HepG2 (cell line): ENCODE measurements around the gene MAPK8IP3. TPM values are rescaled to one million over a fixed set of nuclear protein-coding genes. Genes with fewer than 3 reads are reported as not detected.

Experiments
- AGO2 ChIP-seq: fragments of 200-400 bp; formaldehyde crosslinking; optimal IDR thresholded peaks from 2 replicates; pipeline ENCODE3; 2017; ENCODE audit warnings: mild to moderate bottlenecking, low read depth, low read length, moderate library complexity
- MATR3 ChIP-seq: sonication (generic); formaldehyde crosslinking; IDR thresholded peaks from 2 replicates; pipeline ENCODE4 v1.4.0; 2020; ENCODE audit warnings: missing genetic modification reagents
- PHF8 ChIP-seq: sonication (generic); formaldehyde crosslinking; IDR thresholded peaks from 2 replicates; pipeline ENCODE4 v1.5.0; 2020; ENCODE audit warnings: missing genetic modification reagents
- SOX13 ChIP-seq, 3 experiments: fragments of 450-650 bp in 1 of 3; sonication (generic) in 1 of 3; formaldehyde crosslinking in 1 of 3; IDR thresholded peaks in 2 of 3; conservative IDR thresholded peaks in 1 of 3; 2 replicates each; pipeline versions ENCODE4 v1.5.0 to v1.6.1; 2016 to 2020; ENCODE audit warnings: antibody characterized with exemption in 1 of 3, mild to moderate bottlenecking in 1 of 3, missing compliant biosample characterization in 1 of 3, missing genetic modification reagents in 1 of 3, moderate library complexity in 1 of 3
- TRIM24 ChIP-seq: sonication (generic); formaldehyde crosslinking; IDR thresholded peaks from 2 replicates; pipeline ENCODE4 v1.8.0; 2022; ENCODE audit warnings: mild to moderate bottlenecking, missing genetic modification reagents
- ZFP36L1 ChIP-seq: sonication (generic); formaldehyde crosslinking; IDR thresholded peaks from 2 replicates; pipeline ENCODE4 v1.8.0; 2022; ENCODE audit warnings: mild to moderate bottlenecking, missing genetic modification reagents, moderate library complexity
- ZNF367 ChIP-seq: sonication (generic); formaldehyde crosslinking; IDR thresholded peaks from 2 replicates; pipeline ENCODE4 v1.4.0; 2020; ENCODE audit warnings: missing genetic modification reagents, borderline replicate concordance
- ZNF496 ChIP-seq: sonication (generic); formaldehyde crosslinking; IDR thresholded peaks from 2 replicates; pipeline ENCODE4 v1.8.1; 2023; ENCODE audit warnings: mild to moderate bottlenecking, moderate library complexity, missing genetic modification reagents; ENCODE audit not compliant: insufficient replicate concordance
- ZNF558 ChIP-seq: sonication (generic); formaldehyde crosslinking; IDR thresholded peaks from 2 replicates; pipeline ENCODE4 v1.9.0; 2022; ENCODE audit warnings: mild to moderate bottlenecking, missing genetic modification reagents, borderline replicate concordance
- ZNF724P ChIP-seq: sonication (generic); formaldehyde crosslinking; IDR thresholded peaks from 2 replicates; pipeline ENCODE4 v1.8.0; 2022; ENCODE audit warnings: missing genetic modification reagents, borderline replicate concordance
- ZNF772 ChIP-seq: sonication (generic); formaldehyde crosslinking; IDR thresholded peaks from 2 replicates; pipeline ENCODE4 v1.5.0; 2020; ENCODE audit warnings: mild to moderate bottlenecking, missing genetic modification reagents
- ZSCAN25 ChIP-seq: sonication (generic); formaldehyde crosslinking; IDR thresholded peaks from 2 replicates; pipeline ENCODE4 v1.8.0; 2022; ENCODE audit warnings: mild to moderate bottlenecking, missing genetic modification reagents
- polyA plus RNA-seq, 8 experiments: library from polyadenylated mRNA; depleted of rRNA in 3 of 8; stranded (reverse) in 7 of 8; unstranded in 1 of 8; fragments of >200 nt; fragmentation: Illumina TruSeq in 4 of 8; extraction: Trizol in 4 of 8; gene quantifications; 2 replicates each; pipeline versions ENCODE4 v1.2.1 to v1.2.3, GENCODE V29; 2011 to 2016; ENCODE audit warnings: low read depth in 4 of 8, missing spikeins in 1 of 8, mixed read lengths in 1 of 8; ENCODE audit not compliant: insufficient read depth in 1 of 8
- total RNA-seq, 5 experiments: library from RNA; depleted of rRNA; stranded (reverse); fragments of >200 nt; fragmentation: Illumina TruSeq; extraction: Trizol; gene quantifications; 2 replicates each; pipeline ENCODE4 v1.2.3, GENCODE V29; 2016; ENCODE audit warnings: low read depth in 1 of 5
- TF ChIP-seq, protein P1 (sequence below): sonication (generic); formaldehyde crosslinking; IDR thresholded peaks from 2 replicates; pipeline ENCODE4 v1.4.0; 2020; ENCODE audit warnings: missing genetic modification reagents, borderline replicate concordance
- TF ChIP-seq, protein P2 (sequence below): sonication (generic); formaldehyde crosslinking; IDR thresholded peaks from 2 replicates; pipeline ENCODE4 v1.5.0; 2020; ENCODE audit warnings: missing genetic modification reagents, mild to moderate bottlenecking, borderline replicate concordance
- TF ChIP-seq, protein P3 (sequence below): sonication (generic); formaldehyde crosslinking; IDR thresholded peaks from 2 replicates; pipeline ENCODE4 v1.4.0; 2020; ENCODE audit warnings: mild to moderate bottlenecking, missing genetic modification reagents
- TF ChIP-seq, protein P4 (sequence below): sonication (generic); formaldehyde crosslinking; IDR thresholded peaks from 2 replicates; pipeline ENCODE4 v1.5.1; 2020; ENCODE audit warnings: mild to moderate bottlenecking, moderate library complexity, missing genetic modification reagents
- TF ChIP-seq, protein P5 (sequence below): sonication (generic); formaldehyde crosslinking; IDR thresholded peaks from 2 replicates; pipeline ENCODE4 v1.8.1; 2023; ENCODE audit warnings: mild to moderate bottlenecking, missing genetic modification reagents
- TF ChIP-seq, protein P6 (sequence below): sonication (generic); formaldehyde crosslinking; IDR thresholded peaks from 2 replicates; pipeline ENCODE4 v1.8.0; 2022; ENCODE audit warnings: mild to moderate bottlenecking, missing genetic modification reagents, borderline replicate concordance

MAPK8IP3 gene
- total and polyA plus RNA-seq, 2 of the 13 experiments (the other 11 are each of a cell fraction or from before 2014, with no cell fraction given), result 25.1 to 41.7 TPM

DNA sequence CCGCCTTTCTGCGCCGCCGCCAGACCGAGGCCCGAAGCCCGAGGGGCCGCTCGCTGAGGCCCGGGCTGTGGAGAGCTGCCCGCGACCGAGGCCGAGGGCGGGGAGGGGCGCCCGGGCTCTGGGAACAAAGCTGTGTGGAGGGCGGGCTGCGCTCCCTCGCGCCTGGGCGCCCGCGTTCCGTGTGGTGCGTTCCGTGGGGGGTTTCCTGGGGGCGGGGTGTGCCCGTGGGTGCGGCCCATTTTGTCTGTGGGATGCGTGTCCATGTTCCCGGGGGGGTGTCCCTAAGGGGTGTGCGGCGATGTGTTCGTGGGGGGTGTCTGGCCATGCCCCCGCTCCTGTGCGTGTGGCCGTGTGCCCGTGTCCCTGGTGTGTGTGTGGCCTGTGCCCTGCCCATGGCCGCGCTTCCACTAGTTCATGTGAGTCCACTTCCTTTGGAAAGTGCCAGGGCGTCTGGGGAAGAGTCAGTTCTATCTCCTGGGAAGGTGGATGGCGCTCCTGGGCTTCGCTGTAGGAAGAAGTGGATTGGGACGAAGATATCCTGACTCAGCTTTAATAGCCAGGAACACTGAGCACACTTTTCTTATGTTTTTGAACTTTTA is 27.4 kb upstream of the MAPK8IP3 start (continued):
- TF ChIP-seq, protein P1, sequence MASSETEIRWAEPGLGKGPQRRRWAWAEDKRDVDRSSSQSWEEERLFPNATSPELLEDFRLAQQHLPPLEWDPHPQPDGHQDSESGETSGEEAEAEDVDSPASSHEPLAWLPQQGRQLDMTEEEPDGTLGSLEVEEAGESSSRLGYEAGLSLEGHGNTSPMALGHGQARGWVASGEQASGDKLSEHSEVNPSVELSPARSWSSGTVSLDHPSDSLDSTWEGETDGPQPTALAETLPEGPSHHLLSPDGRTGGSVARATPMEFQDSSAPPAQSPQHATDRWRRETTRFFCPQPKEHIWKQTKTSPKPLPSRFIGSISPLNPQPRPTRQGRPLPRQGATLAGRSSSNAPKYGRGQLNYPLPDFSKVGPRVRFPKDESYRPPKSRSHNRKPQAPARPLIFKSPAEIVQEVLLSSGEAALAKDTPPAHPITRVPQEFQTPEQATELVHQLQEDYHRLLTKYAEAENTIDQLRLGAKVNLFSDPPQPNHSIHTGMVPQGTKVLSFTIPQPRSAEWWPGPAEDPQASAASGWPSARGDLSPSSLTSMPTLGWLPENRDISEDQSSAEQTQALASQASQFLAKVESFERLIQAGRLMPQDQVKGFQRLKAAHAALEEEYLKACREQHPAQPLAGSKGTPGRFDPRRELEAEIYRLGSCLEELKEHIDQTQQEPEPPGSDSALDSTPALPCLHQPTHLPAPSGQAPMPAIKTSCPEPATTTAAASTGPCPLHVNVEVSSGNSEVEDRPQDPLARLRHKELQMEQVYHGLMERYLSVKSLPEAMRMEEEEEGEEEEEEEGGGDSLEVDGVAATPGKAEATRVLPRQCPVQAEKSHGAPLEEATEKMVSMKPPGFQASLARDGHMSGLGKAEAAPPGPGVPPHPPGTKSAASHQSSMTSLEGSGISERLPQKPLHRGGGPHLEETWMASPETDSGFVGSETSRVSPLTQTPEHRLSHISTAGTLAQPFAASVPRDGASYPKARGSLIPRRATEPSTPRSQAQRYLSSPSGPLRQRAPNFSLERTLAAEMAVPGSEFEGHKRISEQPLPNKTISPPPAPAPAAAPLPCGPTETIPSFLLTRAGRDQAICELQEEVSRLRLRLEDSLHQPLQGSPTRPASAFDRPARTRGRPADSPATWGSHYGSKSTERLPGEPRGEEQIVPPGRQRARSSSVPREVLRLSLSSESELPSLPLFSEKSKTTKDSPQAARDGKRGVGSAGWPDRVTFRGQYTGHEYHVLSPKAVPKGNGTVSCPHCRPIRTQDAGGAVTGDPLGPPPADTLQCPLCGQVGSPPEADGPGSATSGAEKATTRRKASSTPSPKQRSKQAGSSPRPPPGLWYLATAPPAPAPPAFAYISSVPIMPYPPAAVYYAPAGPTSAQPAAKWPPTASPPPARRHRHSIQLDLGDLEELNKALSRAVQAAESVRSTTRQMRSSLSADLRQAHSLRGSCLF (CRISPR knock-in tag), result no peak
- TF ChIP-seq, protein P2, sequence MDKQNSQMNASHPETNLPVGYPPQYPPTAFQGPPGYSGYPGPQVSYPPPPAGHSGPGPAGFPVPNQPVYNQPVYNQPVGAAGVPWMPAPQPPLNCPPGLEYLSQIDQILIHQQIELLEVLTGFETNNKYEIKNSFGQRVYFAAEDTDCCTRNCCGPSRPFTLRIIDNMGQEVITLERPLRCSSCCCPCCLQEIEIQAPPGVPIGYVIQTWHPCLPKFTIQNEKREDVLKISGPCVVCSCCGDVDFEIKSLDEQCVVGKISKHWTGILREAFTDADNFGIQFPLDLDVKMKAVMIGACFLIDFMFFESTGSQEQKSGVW (CRISPR knock-in tag), result no peak
- TF ChIP-seq, protein P3, sequence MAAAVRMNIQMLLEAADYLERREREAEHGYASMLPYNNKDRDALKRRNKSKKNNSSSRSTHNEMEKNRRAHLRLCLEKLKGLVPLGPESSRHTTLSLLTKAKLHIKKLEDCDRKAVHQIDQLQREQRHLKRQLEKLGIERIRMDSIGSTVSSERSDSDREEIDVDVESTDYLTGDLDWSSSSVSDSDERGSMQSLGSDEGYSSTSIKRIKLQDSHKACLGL (CRISPR knock-in tag), result 0 out of 2 replicates have a peak, but pooled peaks have one; percentile 3
- TF ChIP-seq, protein P4, sequence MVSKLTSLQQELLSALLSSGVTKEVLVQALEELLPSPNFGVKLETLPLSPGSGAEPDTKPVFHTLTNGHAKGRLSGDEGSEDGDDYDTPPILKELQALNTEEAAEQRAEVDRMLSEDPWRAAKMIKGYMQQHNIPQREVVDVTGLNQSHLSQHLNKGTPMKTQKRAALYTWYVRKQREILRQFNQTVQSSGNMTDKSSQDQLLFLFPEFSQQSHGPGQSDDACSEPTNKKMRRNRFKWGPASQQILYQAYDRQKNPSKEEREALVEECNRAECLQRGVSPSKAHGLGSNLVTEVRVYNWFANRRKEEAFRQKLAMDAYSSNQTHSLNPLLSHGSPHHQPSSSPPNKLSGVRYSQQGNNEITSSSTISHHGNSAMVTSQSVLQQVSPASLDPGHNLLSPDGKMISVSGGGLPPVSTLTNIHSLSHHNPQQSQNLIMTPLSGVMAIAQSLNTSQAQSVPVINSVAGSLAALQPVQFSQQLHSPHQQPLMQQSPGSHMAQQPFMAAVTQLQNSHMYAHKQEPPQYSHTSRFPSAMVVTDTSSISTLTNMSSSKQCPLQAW (CRISPR knock-in tag), result no peak
- no peak for TF ChIP-seq ZNF724P (CRISPR knock-in tag)
- TF ChIP-seq ZFP36L1 (CRISPR knock-in tag), result no peak
- no peak for TF ChIP-seq SOX13 (IDR thresholded peaks at IDR 0.05)
- no peak for TF ChIP-seq SOX13 (CRISPR knock-in tag; conservative IDR thresholded peaks at IDR 0.05 in 1 of 2, IDR thresholded peaks at IDR 0.05 in 1 of 2)
- no peak for TF ChIP-seq ZNF367
- TF ChIP-seq, protein P5, sequence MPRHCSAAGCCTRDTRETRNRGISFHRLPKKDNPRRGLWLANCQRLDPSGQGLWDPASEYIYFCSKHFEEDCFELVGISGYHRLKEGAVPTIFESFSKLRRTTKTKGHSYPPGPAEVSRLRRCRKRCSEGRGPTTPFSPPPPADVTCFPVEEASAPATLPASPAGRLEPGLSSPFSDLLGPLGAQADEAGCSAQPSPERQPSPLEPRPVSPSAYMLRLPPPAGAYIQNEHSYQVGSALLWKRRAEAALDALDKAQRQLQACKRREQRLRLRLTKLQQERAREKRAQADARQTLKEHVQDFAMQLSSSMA (CRISPR knock-in tag), result no peak
- TF ChIP-seq ZNF496 (CRISPR knock-in tag), result no peak
- TF ChIP-seq, protein P6, sequence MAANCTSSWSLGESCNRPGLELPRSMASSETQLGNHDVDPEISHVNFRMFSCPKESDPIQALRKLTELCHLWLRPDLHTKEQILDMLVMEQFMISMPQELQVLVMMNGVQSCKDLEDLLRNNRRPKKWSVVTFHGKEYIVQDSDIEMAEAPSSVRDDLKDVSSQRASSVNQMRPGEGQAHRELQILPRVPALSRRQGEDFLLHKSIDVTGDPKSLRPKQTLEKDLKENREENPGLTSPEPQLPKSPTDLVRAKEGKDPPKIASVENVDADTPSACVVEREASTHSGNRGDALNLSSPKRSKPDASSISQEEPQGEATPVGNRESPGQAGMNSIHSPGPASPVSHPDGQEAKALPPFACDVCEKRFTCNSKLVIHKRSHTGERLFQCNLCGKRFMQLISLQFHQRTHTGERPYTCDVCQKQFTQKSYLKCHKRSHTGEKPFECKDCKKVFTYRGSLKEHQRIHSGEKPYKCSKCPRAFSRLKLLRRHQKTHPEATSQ (CRISPR knock-in tag), result no peak
- TF ChIP-seq MATR3, result no peak
- no peak for TF ChIP-seq ZSCAN25
- no peak for TF ChIP-seq PHF8 (CRISPR knock-in tag)
- TF ChIP-seq TRIM24 (CRISPR knock-in tag), result no peak
- TF ChIP-seq ZNF558 (CRISPR knock-in tag), result 0 out of 2 replicates have a peak, but pooled peaks have one; percentile 67
- peak; percentile 87 for TF ChIP-seq AGO2
- no peak for TF ChIP-seq ZNF772 (CRISPR knock-in tag)
